ENCODE measurements around the gene ACTL9.

GRCh38 chr19:8688930-8689329 is 9.7 kb downstream of the ACTL9 start:
- TF ChIP-seq POLR2A (IDR thresholded peaks at IDR 0.05; ENCODE audit: low read depth, low read length) (no peak), MAX (IDR thresholded peaks at IDR 0.05; ENCODE audit: insufficient read depth, insufficient read length) (no peak), CTCF (IDR thresholded peaks at IDR 0.05; ENCODE audit: extremely low read depth in 1 of 2, insufficient read depth in 1 of 2, low read depth in 1 of 2, low read length in 2 of 2) (no peak), EZH2 (IDR thresholded peaks at IDR 0.05; ENCODE audit: borderline replicate concordance, low read depth, low read length, severe bottlenecking) (no peak)
